NCI-H187 (cell line): Measurements from ENCODE around the gene NEURL1.

Source experiments
- DNase-seq, 2 experiments: peaks; one replicate each; lab custom pipeline; 2025; lab: John Stamatoyannopoulos, UW

Gene NEURL1

DNA sequence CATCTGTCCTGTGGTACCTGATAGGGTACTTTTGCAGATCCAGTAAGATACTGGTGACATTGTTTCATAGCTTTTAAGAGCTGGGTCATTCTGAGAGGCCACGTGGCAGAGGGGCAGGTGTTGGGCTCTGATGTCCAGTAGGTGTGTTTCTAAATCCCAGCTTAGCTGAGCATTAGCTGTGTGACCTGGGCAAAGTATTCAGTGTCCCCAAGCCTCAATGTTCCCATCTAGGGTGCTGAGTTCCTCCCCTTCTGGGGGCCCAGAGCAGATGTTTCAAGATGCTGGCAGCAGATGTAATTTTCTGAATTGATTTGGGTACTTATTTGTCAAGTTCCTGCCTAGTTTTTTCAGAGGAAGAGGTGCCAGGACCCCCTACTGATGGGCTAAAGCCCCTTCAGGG is 52.9 kb downstream of the NEURL1 start:
- no peak for DNase-seq

DNA sequence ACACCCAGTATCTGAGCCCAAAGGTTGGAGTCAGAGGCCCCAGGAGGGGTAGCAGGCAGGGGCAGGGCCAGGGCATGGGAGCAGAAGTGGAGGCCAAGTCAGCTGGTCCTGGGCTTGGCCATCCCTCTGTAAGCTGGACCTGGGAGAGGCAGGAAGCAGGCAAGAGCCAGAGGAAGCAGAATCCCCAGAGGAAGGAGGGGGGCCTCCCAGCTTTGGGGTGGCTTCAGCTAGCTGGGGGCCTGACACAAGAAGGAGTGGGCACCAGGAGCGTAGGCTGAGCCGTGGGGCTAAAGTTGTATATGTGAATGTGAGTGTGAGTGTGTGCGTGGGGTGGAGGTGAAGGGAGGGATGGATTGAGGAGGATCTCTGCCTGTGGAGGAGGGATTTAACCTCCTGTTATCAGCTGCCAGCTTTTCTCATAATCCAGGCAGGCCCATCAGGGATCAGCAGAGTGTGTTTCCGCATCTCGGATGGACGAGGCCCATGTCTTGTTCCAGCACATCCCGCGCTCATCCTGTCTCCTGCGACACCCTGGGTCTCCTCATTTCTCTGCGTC is 54.0 kb downstream of the NEURL1 start:
- no peak for DNase-seq

DNA sequence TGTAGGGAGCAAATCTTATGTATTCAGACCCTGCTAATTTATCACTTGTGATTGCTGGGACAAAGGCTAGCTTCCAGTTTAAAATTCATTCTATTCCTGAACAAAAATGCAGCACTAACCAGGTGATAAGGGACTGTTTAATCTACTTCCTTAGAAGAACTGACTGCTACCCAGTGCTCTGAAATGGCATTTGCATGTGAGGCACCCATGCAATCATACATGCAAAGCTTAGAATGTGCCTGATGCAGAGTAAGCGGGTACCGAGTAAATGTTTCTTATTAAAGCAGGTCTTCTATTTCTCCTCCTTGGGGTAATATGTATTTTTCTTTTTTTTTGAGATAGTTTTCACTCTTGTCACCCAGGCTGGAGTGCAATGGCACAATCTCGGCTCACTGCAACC is 54.5 kb downstream of the NEURL1 start:
- no peak for DNase-seq

DNA sequence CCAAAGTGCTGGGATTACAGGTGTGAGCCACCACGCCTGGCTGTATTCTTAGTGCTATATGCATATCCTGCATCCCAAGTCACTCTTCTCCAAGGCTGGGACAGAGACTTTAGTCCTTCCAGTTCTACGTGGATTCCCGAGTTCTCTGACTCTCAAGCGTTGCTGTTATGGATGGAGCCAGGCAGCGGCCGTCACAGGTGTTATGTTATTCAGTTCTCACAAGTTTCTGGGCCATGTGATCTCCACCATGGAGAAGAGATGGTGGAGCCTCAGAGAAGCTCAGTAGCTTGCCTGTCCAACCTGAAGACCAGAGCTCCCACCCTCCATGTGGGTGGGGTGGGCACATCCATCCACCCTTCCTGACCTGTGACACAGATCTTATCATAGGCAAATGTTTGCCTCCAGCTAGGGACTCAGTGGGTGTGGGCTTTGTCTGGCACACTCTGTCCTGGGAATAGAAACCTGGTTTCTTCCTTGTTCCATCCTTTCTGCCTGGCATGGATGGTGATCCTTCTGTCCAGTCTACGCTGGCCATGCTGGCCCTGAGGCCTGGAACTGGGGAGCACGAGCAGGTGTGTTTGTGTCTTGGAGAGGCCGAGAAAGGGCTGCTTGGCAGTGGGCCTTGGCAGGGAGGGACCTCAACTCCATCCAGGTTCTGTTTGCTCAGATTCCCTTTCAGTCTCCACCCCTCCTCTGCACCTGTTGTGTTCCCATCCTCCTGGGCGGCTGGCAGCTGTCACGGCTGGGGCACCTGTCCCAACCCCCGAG is 55.3 kb downstream of the NEURL1 start:
- peak; percentile 45 to 79 for DNase-seq

DNA sequence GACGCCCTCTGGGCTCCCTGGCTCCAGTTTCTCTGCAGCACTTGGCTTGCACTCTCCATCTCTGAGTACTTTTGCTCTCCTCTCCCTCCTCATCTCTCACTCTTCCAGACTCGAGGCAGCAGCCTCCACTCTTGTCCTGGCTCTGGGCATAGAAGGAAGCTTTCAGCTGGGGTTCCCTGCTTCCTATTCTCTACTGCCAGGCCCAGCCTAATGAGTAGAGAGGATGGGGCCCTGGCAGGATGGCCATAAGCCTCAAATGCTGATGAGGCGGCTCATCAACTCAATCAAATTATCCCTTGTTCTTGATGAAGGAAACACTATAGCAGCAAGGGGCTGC is 55.8 kb downstream of the NEURL1 start:
- no peak for DNase-seq

DNA sequence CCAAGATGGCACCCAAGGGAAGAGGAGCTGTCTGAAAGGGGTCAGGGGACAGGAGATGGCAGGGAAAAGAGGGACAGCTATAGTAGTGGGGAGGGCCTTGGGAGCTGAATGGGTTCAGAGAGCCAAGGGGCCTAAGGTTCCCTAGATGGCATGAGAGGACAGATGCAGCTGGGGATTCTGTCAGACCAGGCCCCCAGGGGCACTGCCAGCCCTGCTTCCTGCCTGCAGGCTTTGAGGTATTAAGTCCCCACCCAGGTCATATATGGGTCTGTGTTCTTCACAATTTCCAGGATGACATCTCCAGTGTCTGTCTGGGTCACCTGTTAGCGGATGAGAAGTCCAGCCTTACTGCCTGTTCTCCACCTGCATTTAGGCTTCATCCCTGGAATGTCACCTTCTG is 56.7 kb downstream of the NEURL1 start:
- DNase-seq, result no peak

DNA sequence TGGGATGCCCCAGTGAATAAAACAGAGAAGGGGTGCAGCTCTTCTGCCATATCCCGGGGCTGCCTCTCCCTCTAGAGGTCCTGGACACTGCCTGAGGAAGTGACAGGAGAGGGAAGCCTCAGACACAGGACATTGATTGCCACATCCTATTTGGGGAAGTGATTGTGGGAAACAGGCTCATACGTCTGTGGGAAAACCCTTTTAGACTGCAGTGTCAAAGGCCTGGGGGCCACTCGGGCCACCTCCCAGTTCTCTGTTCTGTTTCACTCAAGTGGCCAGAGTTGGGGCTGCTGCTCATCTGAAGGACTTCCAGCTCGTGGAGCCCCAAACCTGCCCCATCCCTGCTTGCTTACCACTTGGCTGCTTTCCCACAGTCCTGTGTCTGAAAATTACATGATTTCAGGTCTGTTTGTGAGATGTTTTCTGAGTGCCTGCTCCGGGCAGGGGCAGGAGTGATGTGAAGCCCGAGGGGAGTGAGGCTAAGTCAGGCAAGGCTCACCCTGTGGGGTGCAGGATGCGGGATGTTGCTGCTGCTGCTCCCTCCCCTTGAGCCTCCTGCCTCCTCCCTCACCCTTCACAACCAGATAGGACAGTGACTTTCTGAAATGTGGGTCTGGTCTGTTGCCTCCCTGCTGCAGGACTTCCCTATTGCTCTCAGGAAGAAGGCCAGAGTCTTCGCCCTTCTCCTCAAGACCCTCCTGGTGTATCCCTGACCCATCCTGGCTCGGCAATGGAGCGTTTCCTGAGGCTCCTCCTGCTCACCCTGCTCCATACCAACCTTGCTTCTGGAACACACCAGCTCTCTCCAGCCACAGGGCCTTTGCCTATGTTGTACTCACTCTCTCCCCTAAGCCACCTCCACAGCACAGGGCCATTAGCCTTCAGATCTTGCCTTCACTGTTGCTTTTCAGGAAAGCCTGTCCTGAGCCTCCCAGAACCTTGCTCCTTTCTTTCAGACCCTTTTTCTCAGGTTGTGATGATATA is 58.4 kb downstream of the NEURL1 start:
- no peak for DNase-seq

DNA sequence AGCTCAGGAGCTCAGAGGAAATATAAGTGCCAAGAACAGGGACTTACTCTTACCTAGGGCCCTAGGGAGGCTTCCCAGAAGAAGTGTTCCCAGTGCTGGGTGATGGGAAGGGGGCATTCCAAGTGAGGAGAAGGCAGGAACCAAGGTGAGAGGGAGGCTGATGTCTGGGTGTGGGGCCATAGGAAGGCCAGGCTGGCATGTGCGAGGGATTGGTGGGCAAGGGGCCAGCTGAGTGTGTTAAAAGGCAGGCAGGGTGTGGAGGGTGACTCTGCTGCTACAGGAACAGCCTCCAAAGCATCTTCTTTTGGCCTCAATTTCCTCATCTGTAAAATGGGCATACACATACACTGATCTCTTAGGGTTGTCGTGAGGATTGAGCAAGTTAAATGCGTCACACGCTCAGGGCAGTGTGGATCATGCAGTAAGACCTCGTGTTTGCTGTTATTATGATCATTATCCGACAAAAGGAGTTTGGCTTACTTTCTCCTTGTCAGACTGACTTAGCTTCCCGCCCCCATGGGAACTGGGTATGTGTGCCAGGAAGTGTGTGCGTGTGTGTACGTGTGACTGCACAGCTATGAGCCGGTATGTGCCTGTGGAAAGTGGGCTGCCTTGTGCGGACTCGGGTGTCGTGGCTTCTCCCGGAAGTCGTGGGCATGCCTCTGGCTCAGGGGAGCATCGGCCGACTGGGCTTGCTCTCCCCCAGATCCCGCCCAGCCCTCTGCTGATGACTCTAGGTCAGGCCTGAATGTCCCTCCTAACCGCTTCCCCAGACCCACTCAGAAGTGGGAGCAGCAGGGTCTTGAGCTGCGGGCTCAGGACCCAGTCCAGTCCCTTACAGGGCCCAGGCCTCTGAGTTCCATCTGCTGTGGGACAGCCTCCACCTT is 59.6 kb downstream of the NEURL1 start:
- no peak for DNase-seq

DNA sequence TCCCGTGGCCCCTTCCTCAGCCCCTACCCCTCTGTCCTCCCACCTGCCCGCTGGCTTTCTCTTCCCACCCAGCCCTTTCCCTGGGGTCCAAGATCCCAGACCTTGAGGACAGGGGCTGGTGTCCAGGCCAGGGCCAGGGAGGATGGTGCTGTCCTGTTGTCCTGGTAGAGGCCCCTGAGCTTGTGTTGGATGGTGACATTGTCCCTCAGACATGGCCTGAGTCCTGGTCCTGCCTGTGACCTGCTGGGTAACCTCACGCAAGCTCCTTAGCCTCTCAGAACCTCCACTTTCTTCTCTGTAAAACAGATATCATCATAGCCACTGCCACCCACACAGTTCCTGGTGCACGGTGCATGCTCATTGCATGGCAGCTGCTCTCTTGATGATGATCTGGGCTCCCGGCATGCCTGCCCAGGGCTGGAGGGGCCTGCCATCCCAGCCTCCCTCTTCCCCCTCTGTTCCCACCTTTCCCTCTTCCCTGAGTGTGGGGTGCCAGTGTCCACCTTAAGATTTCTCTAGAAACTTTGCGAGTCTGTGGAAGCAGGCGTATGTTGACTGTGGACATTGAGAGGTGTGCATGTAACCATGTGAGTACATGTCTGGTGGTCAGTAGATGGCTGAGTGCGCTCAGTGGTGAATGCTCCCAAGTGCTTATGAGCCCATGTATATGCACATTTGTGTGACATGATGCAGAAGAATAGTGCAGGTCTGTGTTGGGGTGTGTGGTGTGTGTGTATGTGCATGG is 60.4 kb downstream of the NEURL1 start:
- no peak for DNase-seq

DNA sequence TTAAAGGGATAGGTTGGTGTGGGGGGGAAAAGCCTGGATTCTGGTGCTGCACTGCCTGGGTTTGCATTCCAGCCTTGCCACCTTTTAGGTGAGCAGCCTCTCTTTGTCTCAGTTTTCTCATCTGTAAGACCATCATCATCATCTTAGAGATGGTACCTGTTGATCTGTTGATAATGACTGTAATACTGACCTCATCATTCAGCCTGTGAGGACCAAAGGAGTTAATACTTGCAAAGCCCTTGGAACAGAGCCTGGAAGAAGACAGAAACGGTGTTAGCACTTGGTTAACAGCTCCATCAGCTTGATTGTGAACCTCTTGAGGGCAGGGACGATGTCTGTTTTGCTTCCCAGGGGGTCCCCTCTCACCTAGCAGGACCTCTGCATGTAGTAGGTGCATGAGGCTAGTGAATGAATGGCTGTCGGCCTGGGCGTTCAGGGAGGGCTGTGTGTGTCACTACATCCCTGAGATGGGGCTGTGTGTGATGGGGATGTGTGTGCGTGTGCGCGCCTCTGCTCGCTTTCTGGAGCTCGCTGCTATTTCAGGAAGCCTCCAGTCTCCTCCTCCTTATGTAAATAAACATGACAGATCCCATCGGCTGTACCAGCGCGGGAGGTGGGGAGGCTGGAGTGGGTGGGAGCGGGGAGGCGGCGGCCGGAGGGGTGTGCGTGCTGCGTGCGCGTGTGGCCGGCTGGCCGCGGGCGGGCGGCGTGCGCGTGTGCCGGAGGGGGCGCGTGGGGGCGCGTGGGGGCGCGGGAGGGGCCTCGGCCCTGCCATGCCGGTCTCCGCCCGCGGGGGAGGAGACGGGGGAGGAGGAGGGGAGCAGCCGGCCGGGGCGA is 61.2 kb downstream of the NEURL1 start:
- peak in 1 of 2 experiments; percentile 56 for DNase-seq

DNA sequence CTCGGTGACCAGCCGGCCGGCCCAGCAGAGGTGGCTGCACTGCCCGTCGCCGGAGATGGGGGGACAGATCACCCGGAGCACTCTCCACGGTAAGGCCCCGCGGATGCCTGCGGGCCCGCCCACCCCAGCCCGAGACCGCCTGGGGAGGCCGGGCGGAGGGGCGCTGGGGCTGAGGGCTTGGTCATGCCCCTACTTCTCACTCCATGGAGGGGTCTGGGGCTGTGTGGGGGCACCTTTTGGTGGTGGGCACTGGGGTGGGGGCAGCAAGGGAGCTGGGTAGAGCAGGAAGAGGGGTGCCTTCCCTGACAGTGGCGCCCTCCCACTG is 61.8 kb downstream of the NEURL1 start:
- DNase-seq, result no peak

DNA sequence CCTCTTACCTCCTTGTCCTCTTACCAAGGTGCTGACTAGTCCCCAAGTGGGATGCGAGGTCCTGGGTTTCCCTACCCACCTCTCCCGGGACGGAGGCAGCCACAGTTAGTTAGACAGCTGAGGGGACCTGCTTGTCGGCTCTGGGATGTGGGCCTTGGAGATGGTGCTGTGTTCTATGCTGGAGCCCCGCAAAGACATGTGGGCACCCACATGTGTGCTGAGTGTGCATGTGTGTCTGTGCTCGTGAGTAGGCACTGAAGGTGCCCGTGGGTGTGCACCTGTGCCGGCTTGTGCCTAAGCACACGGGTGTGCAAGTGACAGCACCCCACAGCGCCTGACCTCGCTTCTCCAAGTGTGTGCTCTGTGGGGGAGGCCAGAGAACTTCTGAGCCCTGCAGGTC is 62.2 kb downstream of the NEURL1 start:
- no peak for DNase-seq

DNA sequence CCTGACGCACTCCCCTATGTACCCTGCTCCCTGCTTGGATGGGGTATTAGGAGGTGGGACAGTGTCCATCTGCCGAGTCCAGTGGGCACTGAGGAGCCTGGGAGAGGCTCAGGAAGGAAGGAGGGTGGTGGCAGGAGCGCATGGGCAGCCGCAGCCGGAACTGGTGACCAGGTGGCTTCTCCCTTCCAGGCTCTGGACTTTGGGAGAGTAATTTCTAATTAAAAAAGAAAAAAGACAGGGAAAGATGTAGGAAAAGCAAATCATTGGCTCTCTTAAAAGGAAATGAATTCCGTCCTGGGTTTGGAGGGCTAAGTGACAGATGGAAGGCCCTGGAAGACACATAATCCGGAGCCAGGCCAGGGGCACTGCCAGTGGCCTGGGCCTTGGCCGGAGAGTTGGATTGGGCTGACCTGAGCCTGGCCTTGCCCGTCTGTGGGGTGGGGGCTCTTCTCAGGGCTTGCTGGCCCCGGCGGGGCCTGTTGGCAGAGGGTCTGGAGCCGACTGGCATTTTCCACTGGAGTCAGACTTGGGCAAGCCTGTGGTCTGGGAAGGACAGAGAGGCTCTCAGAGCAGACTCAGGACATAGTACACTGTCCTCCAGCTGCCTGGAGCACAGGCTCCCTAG is 63.0 kb downstream of the NEURL1 start:
- DNase-seq, result no peak

DNA sequence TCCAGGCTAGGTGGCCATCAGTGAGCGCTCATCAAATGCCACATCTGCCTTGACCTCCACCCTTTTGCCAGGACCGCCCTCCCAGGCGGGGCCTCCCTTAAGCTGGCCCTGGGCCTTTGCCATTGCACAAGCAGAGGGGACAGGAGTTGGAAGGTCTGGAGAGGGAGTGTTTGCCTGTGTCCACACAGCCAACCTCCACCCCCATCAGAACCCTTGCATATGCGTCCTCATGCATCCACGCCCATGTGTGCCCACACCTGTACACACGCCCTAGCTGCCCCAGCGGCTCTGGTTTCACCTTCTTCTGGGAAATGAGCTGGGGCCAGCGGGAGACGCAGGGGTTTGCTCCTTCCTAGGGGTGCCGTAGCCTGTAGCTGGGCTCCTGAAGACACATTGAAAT is 64.0 kb downstream of the NEURL1 start:
- no peak for DNase-seq

DNA sequence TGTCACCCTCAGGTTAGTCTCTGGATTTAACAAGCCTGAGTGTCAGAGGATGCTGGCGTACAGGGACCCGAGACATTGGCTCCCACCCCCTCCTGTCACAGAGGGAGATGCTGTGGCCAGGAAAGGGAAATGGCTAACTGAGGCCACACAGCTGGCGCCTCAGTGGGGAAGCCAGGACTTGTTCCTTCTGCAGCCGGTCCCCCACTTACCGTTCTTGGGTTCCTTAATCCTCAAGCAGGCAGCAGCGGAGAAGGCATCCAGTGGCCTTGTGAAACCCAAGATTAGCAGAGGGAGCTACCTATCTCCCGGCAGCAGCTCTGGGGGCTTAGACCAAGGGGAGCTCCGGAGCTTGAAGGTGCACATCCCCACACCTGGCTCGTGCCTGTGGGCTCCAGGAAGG is 65.4 kb downstream of the NEURL1 start:
- DNase-seq, result no peak

DNA sequence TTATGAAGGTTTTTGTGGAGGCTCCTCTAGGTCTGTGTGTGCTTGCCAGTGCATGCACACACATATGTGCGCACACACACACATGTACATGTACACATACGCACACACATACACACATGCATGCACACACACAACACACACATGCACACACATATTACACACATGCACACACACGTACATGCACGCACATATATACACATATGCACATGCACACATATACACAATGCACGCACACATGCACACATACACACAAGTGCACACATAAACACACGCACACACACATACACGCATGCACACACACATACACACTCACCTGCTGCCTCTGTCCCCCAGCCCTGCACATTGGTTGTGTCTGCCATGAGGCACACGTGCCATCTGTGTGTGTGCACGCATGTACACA is 66.3 kb downstream of the NEURL1 start:
- no peak for DNase-seq

DNA sequence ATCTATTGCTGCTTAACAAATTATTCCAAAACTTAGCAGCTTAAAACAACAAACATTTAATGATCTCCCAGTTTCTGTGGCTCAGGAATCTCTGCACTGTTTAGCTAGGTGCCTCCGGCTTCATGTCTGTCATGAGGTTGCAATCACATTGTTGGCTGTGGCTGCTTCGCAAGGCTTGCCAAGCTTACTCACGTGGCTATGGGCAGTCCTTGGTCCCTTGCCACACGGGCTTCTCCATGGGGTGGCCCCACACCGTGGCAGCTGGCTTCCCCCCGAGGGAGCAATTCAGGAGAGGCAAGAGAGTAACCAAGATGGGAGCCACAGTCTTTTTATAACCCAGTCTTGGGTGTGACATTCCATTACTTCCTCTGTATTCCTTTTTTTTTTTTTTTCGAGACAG is 67.4 kb downstream of the NEURL1 start:
- DNase-seq, result no peak

DNA sequence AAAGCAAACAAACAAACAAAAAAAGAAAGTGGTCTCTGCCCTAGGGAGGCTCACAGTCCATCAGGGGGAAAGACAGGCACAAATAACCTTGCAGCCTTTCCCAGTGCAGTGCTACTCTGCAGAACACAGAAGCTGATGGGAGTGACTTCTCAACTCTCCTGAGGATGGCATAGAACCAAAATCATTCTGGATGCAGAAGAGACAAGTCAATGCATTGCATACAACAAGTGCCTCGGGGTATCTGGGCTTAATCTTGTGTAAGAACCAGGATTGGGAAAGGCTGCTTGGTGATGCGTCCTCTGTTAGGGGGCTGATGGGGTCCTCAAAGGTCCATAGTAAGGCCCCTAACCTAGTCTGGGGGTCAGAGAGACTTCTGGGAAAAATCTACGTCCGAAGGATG is 68.9 kb downstream of the NEURL1 start:
- no peak for DNase-seq

DNA sequence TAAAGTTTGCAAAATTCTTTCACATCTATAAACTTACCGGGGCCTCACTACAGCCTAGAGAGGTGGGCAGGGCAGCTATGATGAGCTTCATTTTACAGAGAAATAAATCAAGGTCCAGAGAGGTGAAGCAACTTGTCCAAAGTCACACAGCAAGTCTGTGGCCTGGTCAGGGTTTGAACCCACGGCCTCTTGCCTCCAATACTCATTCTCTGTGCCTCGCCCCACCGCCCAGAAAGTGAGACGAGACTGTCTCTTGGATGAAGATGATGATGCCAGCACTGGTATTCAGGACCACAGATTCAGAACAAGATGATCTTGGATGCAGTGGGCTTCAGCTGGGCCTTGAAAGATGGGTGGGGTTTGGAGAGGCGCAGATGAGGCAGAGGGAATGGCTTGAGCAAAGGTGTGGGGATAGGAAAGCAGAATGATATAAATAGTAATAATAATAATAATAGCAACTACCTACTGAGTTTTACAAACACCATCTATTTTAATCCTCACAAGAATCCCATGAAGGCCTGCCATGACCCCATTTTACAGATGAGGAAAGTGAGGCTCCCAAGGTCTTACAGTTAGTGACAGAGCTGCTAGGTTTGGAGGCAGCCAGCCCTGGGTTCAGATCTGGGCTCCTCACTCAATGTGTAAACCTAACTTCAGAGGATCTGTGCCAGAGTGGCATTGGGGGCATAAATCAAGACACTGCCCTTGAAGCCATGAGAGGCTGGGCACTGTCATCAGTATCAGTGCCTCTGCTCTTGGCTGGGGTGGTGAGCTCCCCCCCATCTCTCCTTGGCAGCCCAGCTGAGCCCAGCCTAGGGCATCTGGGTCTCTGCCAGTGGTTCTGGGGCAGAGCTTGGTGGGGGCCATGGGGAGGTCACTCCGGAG is 70.0 kb downstream of the NEURL1 start:
- no peak for DNase-seq
